GM19438 (cell line): Measurements from ENCODE around the gene FOXN3.

Experiments used
- ATAC-seq: cut with Tn5 transposase; IDR thresholded peaks from one replicate; pipeline ENCODE4 v1.9.1; 2021; ENCODE audit warnings: low read depth; ENCODE audit not compliant: unreplicated experiment

Gene FOXN3

DNA sequence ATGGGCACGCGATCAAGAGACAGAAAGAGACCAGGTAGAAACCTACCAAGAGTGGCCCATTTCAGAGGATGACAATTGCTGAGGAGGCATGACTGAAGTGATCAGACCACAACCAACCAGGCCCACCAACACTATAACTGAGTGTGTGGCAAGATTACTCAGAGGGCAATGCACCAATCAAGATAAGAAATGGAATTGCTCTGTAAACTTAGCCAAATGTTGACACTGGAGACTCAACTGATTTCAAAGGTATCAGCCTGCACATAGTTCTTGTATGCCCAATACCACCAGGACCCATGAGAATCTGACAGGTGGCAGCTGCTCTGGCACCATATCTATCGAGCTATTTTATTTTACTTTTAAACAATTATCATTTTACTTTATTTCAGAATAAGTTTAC lies 128.9 kb downstream of the FOXN3 start:
- ATAC-seq: no peak

GRCh38 chr14:89284333-89285058 lies 132.5 kb downstream of the FOXN3 start:
- no peak for ATAC-seq

- no peak for ATAC-seq
Measured at GRCh38 chr14:89283327-89284060, 133.5 kb downstream of the FOXN3 start.

DNA sequence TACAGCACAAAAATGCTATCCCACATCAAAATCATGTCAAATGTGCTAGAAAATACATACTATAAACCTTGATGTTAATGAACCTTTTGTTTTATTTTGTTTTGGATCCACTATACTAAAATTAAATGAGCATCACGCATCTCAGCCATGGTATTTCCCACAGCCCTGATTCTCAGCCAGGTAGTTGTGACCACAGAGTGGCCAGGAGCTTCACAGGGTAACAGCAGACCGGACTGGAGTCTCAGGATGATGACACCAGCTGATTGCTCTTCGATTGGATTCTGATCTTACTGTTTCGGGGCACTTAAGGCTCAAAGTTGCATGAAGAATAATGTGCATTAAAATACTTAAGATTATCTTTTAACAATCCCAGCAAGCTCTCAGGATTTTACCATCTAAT lies 134.8 kb downstream of the FOXN3 start:
- ATAC-seq: no peak

DNA sequence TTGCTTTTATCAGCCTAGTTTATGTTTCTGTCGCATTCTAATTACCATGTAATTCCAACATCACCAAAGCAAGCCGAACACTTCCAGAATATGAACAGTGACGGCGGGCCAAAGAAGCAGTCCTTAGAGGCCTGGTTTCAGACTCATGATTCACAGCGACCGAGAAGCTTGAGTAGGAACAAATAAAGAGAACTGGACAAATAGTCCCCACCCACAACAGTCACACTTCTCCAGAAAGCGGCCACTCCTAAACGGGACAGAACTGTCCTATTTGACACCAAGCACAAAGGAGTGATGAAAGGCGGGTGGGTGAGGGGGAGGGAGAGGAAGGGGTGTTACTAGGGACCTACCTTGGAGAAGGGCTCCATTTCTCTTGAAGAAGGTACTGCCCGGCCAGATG lies 136.4 kb downstream of the FOXN3 start:
- ATAC-seq: no peak

- ATAC-seq: no peak
Measured at GRCh38 chr14:89279649-89280232, 137.3 kb downstream of the FOXN3 start.

DNA sequence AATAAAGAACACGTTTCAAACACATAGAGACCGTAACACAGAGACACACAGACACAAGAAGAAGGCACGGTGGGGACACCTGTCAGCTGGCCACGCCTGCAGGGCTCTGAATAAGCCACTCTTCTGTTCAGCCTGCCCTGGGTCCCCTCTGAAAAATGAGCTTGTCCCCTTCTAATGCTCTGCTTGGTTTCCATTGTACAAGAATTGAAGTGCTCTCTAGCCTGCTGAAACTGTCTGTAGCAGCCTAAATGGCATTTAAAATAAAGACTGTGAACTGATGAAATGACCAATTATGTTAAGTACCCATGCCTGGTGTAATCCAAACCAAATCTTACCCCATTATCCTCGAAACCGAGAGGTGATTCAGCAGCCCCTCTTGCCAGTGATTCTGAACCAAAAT lies 139.8 kb downstream of the FOXN3 start:
- no peak for ATAC-seq

GRCh38 chr14:89276424-89276975 lies 140.5 kb downstream of the FOXN3 start:
- ATAC-seq: peak; percentile 88

DNA sequence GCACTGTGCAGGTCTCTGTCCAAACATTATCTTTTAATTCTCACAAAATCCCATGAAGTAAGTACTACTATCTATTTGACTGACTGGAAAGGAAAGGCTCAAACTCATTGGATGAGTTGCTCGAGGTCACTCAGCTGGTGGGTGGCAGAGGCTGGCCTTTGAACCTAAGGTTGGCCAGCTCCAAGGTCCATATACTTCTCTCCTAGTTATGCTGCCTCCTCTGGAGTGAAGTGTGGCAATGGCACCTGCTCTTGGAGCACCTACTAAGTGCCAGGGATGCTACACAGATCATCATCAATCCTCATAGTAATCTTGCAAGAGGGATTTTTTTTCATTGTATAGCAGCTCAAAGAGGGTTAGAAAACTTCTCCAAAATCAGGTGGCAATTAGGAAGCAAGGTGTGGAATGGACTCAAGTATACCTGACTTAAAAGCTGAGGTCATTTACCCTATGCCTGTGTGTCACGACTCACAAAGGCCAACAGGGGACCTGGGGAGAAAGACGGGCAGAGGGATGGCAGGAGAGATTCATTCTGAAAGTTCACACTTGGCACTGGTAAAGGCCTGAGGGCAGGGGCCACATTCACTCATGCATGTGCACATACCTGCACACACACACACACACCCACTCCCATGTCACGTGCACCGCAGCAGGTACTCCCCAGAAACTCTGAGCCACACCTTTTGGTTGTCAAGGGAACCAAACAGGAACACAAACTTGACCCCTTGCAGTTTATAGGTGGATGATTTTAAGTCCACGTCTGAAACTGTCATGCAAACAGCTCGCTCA lies 146.4 kb downstream of the FOXN3 start:
- no peak for ATAC-seq

GRCh38 chr14:89269404-89269803 lies 147.6 kb downstream of the FOXN3 start:
- ATAC-seq: no peak

- no peak for ATAC-seq
Measured at GRCh38 chr14:89268514-89268913, 148.5 kb downstream of the FOXN3 start.

DNA sequence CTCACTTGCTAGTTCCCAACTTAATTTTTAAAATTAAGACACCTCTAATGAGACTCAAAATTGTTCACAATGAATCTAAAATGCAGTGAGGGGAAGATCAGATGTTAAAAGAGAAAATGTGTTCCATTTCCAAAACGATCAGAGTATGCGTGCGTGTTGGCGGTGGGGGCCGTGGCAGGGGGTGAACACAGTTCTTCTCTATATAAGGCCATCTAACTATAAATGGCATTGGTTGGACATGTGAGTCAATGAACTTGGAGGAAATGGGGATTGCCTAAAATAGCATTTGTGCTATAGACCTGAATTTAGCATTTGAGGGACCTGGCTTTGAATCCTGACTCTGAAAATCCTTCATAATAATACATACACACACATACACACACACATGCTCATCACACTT lies 149.4 kb downstream of the FOXN3 start:
- no peak for ATAC-seq

DNA sequence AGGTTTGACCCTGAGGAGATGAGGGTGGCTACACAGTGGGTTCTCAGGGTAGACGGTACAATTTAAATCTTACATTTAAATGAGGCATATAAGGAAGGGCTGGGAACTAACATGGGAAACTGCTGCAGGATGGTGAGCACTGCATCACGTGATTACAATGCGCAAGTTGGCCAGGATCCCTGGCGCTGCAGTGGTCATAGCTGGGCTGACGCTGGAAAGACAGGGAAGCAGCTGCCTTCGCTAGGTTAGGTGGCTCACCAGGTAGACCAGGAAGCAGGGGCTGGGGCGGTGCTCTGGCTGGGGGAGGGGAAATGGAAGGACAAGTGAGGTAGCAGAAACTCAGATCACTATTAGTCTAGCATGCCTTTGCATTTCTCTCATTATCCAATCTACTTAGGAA lies 149.9 kb downstream of the FOXN3 start:
- no peak for ATAC-seq

GRCh38 chr14:89266754-89267153 lies 150.3 kb downstream of the FOXN3 start:
- ATAC-seq: no peak

GRCh38 chr14:89265234-89265633 lies 151.8 kb downstream of the FOXN3 start:
- ATAC-seq: no peak

DNA sequence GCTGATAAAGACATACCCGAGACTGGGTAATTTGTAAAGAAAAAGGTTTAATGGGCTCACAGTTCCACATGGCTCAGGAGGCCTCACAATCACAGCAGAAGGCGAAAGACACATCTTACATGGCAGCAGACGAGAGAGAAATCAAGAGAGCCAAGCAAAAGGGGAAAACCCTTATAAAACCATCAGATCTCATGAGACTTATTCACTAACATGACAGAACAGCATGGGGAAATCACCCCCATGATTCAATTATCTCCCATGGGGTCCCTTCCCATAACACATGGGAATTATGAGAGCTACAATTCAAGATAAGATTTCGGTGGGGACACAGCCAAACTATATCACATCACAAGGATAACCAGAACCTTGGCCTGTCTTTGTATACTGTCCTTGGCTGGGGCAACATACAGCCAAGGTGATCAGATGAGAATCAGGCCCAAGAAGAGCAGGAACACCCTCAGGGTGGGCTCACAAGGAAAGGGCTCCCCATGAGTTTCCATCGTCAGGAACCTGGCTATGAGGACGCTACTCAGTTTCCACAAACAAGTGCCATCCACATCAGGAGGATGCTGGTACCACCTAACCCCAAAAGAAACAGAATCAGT lies 152.7 kb downstream of the FOXN3 start:
- no peak for ATAC-seq

DNA sequence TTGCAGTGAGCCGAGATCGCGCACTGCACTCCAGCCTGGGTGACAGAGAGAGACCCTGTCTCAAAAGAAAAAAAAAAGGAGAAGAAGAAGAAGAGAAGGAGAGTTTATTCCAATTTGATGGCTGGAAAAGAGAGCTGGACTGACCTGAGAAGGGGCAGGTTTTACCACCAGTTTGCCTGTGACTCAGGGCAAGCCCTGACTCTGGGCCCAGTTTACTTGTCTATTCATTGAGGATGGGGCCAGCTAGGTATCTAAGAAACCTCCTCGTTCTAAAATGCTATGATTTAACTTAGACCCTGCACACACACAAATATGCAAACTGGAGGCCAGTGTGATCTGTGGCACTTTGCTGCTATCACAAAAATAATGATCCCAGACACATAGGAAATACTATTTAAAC lies 155.0 kb downstream of the FOXN3 start:
- no peak for ATAC-seq

DNA sequence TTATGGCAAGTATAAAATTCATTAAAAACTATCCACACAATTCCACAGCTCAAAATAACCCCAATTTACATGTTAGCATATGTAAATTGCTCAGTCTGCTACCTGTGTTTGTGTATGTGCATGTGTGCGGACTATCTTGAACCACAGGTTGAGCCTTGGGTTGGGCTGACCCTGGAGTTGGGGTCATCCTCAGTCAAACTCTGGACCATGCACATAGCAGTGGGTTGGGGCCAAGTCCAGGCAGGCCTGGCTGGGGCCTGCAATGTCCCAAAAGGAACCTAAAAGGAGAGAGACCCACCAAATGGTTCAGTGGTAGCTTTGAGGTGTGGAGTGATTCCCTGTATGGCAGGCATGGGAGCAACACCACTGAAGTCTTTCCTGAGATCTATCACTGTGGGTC lies 156.1 kb downstream of the FOXN3 start:
- no peak for ATAC-seq

DNA sequence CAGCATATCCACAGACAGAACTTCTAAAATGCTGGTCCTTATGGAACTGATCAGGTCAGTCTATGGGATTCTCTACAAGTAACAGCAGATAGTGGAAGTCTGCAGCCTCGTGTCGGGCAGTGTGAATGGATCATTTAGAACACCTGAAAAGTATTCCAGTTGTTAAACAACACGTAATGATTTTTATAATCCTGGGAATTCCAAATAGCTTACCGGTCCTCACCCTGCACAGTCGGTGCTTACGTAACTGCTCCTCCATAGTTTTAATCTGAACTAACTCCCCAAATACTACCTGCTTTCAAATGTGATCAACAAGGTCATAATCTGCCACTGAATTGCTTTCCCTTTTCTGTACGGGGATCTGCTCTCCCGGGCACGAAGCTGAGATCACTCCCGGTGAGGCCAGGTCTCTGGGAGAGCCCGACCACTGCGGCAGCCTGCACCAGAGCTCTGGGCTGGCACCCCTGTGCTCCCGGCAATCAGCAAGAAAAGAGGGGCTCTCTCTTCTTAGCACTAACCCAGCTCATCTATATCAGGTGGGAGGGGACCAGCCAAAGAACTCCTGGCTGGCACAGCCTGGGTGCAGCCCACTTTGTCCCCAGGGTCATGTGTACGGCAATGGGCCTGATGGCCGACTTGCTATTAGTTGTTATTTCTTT lies 157.0 kb downstream of the FOXN3 start:
- ATAC-seq: no peak

DNA sequence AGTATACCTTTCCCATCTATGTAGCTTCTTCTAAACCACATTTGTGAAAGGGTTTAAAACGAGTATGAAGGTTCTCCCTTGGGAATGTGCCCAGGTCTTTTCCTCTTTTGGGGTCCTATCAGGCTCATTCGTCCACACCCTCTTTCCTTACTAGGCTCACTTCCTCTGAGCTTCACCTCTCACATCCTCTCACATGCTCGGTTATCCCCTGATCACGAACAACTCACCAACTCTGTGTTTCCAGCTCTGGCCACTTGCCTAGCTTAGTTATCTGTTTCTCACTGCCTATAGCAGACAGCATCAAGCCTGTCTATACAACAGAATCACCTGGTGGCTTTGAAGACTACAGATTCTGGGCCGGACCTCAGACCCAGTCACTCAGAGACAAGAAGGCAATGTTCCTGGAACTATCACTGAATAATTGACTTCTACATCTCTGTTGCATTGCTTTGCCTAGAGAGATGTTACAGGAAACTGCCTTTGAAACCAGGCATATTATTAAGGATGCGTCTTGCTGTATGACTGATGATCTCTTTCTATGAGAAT lies 158.2 kb downstream of the FOXN3 start:
- ATAC-seq: no peak
